ENCODE data around the gene SLC35A3. TPM values are rescaled to one million over a fixed set of nuclear protein-coding genes. Genes with fewer than 3 reads are reported as not detected.

The SLC35A3 gene
- total RNA-seq, 1 experiment from 2014 or later: 21.6 TPM

DNA sequence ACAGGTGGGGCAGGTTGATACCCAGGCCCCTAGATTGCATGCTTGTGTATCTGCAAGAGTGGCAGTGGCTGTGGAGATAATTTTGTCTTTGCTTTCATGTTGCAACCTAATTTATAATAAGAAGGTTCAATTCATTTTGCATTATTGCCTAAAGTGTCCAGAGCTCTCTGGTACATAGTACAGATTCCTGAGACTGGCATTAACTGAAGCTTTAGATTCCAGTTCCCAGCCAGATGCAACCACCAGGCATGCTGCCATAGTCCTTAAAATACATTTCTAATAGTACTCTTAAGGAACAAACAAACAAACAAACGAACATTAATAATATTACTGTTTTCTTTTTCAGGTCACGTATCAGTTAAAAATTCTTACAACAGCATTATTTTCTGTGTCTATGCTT lies 36.9 kb downstream of the SLC35A3 start:
- Histone ChIP-seq H3K4me3 (replicated peaks in 1 of 2; ENCODE audit: low read depth in 1 of 2, low read length in 2 of 2) (no peak overlapping the region), H3K36me3 (ENCODE audit: control insufficient read depth in 1 of 2, insufficient read depth in 2 of 2, low read length in 2 of 2) (no peaks in the 10 kb centered on the region), H3K79me2 (ENCODE audit: insufficient read depth, low read length) (peaks cover 36% of the 10 kb centered on the region), H4K20me1 (ENCODE audit: insufficient read depth) (no peaks in the 10 kb centered on the region), H3K9me3 (ENCODE audit: control insufficient read depth in 1 of 2, insufficient read depth in 1 of 2, low read depth in 1 of 2, low read length in 2 of 2) (no peaks in the 10 kb centered on the region), H3K4me1 (ENCODE audit: control insufficient read depth in 1 of 2, insufficient read depth in 2 of 2, low read length in 2 of 2) (no peaks in the 10 kb centered on the region), H3K27me3 (ENCODE audit: insufficient read depth, low read length) (no peaks in the 10 kb centered on the region), H3K9me2 (ENCODE audit: insufficient read depth) (no peaks in the 10 kb centered on the region), H3K9ac (ENCODE audit: low read length) (no peak overlapping the region), H3K4me2 (ENCODE audit: low read length) (no peak overlapping the region), H2AFZ (ENCODE audit: low read depth, low read length, poor library complexity, severe bottlenecking) (no peak overlapping the region), H3K27ac (ENCODE audit: low read depth, low read length) (no peak overlapping the region)
- intact Hi-C loops (cut with micrococcal nuclease): no loop called here
- TF ChIP-seq SP1 (IDR thresholded peaks at IDR 0.05; ENCODE audit: low read depth) (no peak), POLR2AphosphoS5 (IDR thresholded peaks at IDR 0.05; ENCODE audit: low read depth, low read length) (no peak), SRF (IDR thresholded peaks at IDR 0.05; ENCODE audit: low read depth) (no peak), ELF1 (IDR thresholded peaks at IDR 0.05; ENCODE audit: borderline replicate concordance, low read depth) (no peak), SIN3A (IDR thresholded peaks at IDR 0.05; ENCODE audit: low read depth) (no peak), CBX3 (IDR thresholded peaks at IDR 0.05; ENCODE audit: low read depth) (no peak), CEBPB (IDR thresholded peaks at IDR 0.05; ENCODE audit: low read depth) (no peak), POLR2A (IDR thresholded peaks at IDR 0.05; ENCODE audit: borderline replicate concordance, extremely low read depth, insufficient read depth, insufficient read length) (no peak)
- TF ChIP-seq, protein P1, sequence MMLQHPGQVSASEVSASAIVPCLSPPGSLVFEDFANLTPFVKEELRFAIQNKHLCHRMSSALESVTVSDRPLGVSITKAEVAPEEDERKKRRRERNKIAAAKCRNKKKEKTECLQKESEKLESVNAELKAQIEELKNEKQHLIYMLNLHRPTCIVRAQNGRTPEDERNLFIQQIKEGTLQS (IDR thresholded peaks at IDR 0.05): no peak
- TF ChIP-seq, protein P2, sequence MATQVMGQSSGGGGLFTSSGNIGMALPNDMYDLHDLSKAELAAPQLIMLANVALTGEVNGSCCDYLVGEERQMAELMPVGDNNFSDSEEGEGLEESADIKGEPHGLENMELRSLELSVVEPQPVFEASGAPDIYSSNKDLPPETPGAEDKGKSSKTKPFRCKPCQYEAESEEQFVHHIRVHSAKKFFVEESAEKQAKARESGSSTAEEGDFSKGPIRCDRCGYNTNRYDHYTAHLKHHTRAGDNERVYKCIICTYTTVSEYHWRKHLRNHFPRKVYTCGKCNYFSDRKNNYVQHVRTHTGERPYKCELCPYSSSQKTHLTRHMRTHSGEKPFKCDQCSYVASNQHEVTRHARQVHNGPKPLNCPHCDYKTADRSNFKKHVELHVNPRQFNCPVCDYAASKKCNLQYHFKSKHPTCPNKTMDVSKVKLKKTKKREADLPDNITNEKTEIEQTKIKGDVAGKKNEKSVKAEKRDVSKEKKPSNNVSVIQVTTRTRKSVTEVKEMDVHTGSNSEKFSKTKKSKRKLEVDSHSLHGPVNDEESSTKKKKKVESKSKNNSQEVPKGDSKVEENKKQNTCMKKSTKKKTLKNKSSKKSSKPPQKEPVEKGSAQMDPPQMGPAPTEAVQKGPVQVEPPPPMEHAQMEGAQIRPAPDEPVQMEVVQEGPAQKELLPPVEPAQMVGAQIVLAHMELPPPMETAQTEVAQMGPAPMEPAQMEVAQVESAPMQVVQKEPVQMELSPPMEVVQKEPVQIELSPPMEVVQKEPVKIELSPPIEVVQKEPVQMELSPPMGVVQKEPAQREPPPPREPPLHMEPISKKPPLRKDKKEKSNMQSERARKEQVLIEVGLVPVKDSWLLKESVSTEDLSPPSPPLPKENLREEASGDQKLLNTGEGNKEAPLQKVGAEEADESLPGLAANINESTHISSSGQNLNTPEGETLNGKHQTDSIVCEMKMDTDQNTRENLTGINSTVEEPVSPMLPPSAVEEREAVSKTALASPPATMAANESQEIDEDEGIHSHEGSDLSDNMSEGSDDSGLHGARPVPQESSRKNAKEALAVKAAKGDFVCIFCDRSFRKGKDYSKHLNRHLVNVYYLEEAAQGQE (IDR thresholded peaks at IDR 0.05; ENCODE audit: low read depth): no peak
- TF ChIP-seq, protein P3, sequence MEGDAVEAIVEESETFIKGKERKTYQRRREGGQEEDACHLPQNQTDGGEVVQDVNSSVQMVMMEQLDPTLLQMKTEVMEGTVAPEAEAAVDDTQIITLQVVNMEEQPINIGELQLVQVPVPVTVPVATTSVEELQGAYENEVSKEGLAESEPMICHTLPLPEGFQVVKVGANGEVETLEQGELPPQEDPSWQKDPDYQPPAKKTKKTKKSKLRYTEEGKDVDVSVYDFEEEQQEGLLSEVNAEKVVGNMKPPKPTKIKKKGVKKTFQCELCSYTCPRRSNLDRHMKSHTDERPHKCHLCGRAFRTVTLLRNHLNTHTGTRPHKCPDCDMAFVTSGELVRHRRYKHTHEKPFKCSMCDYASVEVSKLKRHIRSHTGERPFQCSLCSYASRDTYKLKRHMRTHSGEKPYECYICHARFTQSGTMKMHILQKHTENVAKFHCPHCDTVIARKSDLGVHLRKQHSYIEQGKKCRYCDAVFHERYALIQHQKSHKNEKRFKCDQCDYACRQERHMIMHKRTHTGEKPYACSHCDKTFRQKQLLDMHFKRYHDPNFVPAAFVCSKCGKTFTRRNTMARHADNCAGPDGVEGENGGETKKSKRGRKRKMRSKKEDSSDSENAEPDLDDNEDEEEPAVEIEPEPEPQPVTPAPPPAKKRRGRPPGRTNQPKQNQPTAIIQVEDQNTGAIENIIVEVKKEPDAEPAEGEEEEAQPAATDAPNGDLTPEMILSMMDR (IDR thresholded peaks at IDR 0.05 in 2 of 3, conservative IDR thresholded peaks at IDR 0.05 in 1 of 3; ENCODE audit: borderline replicate concordance in 1 of 3, insufficient read depth in 1 of 3, low read depth in 2 of 3, low read length in 2 of 3): no peak
- ATAC-seq (no peak), DNase-seq (ENCODE audit: low read depth, low spot score) (no peak)
- ChIA-PET RAD21 (ENCODE audit: low non-redundant PET in 1 of 2, low total read pairs in 2 of 2, uncharacterized antibody in 2 of 2, unreplicated experiment in 2 of 2) (no interaction called here), CTCF (no interaction called here), POLR2A (no interaction called here)
- BruUV-seq (replicated peaks): no TSS peak
